GM12864 (cell line): ENCODE data around the gene PAQR8.

ENCODE experiments used
- DNase-seq: peaks from one replicate; pipeline ENCODE4 v3.0.0-alpha.2; 2011; ENCODE audit warnings: low read depth
- H3K4me3 ChIP-seq: 2 replicates; pipeline ENCODE4 v1.5.1; 2011; ENCODE audit warnings: mild to moderate bottlenecking, low read depth, low read length, control low read depth
- TF ChIP-seq, protein P1 (sequence below): IDR thresholded peaks from 2 replicates; pipeline ENCODE4 v1.5.1; 2011; ENCODE audit warnings: low read depth, mild to moderate bottlenecking, moderate library complexity, low read length, control low read depth, inconsistent platforms; ENCODE audit errors: missing control alignments

The PAQR8 gene, protein sequence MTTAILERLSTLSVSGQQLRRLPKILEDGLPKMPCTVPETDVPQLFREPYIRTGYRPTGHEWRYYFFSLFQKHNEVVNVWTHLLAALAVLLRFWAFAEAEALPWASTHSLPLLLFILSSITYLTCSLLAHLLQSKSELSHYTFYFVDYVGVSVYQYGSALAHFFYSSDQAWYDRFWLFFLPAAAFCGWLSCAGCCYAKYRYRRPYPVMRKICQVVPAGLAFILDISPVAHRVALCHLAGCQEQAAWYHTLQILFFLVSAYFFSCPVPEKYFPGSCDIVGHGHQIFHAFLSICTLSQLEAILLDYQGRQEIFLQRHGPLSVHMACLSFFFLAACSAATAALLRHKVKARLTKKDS

DNA sequence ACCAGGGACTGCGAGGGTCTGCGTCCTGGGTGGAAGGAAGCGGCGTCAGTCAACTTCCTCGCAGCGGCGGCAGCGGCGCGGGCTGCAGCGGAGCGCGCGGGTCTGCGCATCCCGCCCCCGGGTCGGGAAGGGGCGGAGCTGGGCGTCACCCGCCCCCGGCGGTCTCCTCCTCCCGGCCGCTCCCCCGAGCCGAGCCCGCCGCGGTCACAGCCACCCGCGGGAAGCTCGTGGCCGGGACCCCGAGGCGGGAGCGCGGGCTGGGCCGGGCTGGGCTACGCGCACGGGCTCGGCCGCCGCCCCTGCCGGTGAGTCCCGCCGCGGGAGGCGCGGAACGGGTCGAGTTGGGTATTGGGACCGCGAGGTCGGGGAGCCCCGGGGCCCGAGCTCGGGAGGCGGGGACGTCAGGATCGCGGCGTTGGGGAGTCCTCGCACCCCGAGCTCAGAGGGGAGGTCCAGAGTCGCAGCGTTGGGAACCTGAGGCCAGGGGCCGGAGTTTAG is at the start of gene PAQR8:
PAQR8 (plus strand) TSS at position 207 of the 498 bp plus-strand sequence. CDS start 41,063 bp downstream, outside the sequence.
- H3K4me3 ChIP-seq: peak within 1 kb of the TSS; percentile 63
- TF ChIP-seq, protein P1, sequence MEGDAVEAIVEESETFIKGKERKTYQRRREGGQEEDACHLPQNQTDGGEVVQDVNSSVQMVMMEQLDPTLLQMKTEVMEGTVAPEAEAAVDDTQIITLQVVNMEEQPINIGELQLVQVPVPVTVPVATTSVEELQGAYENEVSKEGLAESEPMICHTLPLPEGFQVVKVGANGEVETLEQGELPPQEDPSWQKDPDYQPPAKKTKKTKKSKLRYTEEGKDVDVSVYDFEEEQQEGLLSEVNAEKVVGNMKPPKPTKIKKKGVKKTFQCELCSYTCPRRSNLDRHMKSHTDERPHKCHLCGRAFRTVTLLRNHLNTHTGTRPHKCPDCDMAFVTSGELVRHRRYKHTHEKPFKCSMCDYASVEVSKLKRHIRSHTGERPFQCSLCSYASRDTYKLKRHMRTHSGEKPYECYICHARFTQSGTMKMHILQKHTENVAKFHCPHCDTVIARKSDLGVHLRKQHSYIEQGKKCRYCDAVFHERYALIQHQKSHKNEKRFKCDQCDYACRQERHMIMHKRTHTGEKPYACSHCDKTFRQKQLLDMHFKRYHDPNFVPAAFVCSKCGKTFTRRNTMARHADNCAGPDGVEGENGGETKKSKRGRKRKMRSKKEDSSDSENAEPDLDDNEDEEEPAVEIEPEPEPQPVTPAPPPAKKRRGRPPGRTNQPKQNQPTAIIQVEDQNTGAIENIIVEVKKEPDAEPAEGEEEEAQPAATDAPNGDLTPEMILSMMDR: no peak
- DNase-seq: no peak

GRCh38 chr6:52312461-52312860 is 49.5 kb upstream of the PAQR8 start:
- no peak overlapping the region for H3K4me3 ChIP-seq
- TF ChIP-seq, protein P1: no peak
- no peak for DNase-seq

GRCh38 chr6:52314752-52315151 is 47.2 kb upstream of the PAQR8 start:
- DNase-seq: no peak
- no peak overlapping the region for H3K4me3 ChIP-seq
- TF ChIP-seq, protein P1: no peak

DNA sequence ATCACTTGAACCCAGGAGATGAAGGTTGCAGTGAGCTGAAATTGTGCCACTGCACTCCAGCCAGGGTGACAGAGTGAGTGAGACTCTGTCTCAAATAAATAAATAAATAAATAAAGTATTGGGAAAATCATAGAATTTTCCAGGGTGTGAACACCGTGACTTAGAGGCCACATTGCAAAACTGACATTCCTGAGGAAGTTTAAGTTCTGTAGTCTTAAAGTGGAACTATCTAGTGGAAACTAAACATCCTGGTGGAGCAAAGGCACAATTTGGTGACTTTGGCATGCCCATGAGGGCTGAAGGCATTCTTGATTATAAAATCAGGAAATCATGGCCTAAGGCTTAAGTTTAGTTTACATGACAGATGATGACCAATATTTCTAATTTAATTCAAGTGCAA is 44.7 kb upstream of the PAQR8 start:
- no peak overlapping the region for H3K4me3 ChIP-seq
- TF ChIP-seq, protein P1: no peak
- DNase-seq: no peak

GRCh38 chr6:52317841-52318581 is 43.9 kb upstream of the PAQR8 start:
- TF ChIP-seq, protein P1: no peak
- H3K4me3 ChIP-seq: no peak overlapping the region
- no peak for DNase-seq

- no peak for DNase-seq
- TF ChIP-seq, protein P1: no peak
- H3K4me3 ChIP-seq: no peak overlapping the region
Observed at GRCh38 chr6:52324189-52324588, 37.8 kb upstream of the PAQR8 start.
